Nephron progenitor cell (in vitro differentiated cells): Measurements from ENCODE around the gene CXADR.
"Not testable (repeated sequence)": the region's sequence is repeated elsewhere in the genome, so short reads cannot be mapped to it uniquely, and the experiment has no call there.

Experiments
- DNase-seq: peaks from one replicate; pipeline ENCODE4 v3.0.0; 2021
- H3K27ac Mint-ChIP-seq: 2 replicates; pipeline ENCODE4 v1.8.0; 2021; ENCODE audit warnings: mild to moderate bottlenecking, moderate library complexity, mixed read lengths
- H3K27me3 Mint-ChIP-seq: 2 replicates; pipeline ENCODE4 v1.8.0; 2021; ENCODE audit warnings: mild to moderate bottlenecking, low read depth, mixed read lengths; ENCODE audit not compliant: poor library complexity
- H3K36me3 Mint-ChIP-seq: 2 replicates; pipeline ENCODE4 v1.8.0; 2021; ENCODE audit warnings: low read depth, mixed read lengths
- H3K4me1 Mint-ChIP-seq: 2 replicates; pipeline ENCODE4 v1.8.0; 2021; ENCODE audit warnings: mixed read lengths
- H3K4me3 Mint-ChIP-seq: 2 replicates; pipeline ENCODE4 v1.8.0; 2021; ENCODE audit warnings: mild to moderate bottlenecking, moderate library complexity, mixed read lengths
- H3K9me3 Mint-ChIP-seq: 2 replicates; pipeline ENCODE4 v1.8.0; 2021; ENCODE audit warnings: mild to moderate bottlenecking, moderate library complexity, mixed read lengths
- TF ChIP-seq, protein P1 (sequence below): fragments of 200-600 bp; sonication (generic); IDR thresholded peaks from 2 replicates; pipeline ENCODE4 v1.5.0; 2021; ENCODE audit warnings: antibody characterized with exemption

Gene CXADR

DNA sequence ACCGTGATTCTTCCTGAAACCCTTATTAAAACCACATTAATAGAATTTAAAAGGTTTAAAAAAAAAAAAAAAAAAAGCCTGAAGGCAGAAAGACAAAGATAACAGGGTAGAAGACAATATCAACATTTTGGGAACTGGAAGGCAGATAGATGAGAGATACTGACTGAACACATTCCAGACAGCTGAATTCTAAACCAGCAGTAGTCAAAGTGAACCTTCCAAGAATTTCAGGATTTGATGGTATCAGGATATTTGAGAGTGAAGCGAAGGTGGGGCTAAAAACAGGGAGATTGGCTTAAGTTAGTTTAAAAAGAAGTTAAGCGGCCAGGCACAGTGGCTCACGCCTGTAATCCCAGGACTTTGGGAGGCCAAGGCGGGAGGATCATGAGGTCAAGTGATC is 5.3 kb upstream of the CXADR start:
- no peak overlapping the region for H3K4me3 Mint-ChIP-seq
- TF ChIP-seq, protein P1, sequence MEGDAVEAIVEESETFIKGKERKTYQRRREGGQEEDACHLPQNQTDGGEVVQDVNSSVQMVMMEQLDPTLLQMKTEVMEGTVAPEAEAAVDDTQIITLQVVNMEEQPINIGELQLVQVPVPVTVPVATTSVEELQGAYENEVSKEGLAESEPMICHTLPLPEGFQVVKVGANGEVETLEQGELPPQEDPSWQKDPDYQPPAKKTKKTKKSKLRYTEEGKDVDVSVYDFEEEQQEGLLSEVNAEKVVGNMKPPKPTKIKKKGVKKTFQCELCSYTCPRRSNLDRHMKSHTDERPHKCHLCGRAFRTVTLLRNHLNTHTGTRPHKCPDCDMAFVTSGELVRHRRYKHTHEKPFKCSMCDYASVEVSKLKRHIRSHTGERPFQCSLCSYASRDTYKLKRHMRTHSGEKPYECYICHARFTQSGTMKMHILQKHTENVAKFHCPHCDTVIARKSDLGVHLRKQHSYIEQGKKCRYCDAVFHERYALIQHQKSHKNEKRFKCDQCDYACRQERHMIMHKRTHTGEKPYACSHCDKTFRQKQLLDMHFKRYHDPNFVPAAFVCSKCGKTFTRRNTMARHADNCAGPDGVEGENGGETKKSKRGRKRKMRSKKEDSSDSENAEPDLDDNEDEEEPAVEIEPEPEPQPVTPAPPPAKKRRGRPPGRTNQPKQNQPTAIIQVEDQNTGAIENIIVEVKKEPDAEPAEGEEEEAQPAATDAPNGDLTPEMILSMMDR = no peak
- peaks cover 17% of the 10 kb centered on the region for H3K27me3 Mint-ChIP-seq
- H3K9me3 Mint-ChIP-seq = peaks cover 19% of the 10 kb centered on the region
- no peak overlapping the region for H3K27ac Mint-ChIP-seq
- no peaks in the 10 kb centered on the region for H3K36me3 Mint-ChIP-seq
- no peak for DNase-seq
- H3K4me1 Mint-ChIP-seq = peaks cover 8% of the 10 kb centered on the region

DNA sequence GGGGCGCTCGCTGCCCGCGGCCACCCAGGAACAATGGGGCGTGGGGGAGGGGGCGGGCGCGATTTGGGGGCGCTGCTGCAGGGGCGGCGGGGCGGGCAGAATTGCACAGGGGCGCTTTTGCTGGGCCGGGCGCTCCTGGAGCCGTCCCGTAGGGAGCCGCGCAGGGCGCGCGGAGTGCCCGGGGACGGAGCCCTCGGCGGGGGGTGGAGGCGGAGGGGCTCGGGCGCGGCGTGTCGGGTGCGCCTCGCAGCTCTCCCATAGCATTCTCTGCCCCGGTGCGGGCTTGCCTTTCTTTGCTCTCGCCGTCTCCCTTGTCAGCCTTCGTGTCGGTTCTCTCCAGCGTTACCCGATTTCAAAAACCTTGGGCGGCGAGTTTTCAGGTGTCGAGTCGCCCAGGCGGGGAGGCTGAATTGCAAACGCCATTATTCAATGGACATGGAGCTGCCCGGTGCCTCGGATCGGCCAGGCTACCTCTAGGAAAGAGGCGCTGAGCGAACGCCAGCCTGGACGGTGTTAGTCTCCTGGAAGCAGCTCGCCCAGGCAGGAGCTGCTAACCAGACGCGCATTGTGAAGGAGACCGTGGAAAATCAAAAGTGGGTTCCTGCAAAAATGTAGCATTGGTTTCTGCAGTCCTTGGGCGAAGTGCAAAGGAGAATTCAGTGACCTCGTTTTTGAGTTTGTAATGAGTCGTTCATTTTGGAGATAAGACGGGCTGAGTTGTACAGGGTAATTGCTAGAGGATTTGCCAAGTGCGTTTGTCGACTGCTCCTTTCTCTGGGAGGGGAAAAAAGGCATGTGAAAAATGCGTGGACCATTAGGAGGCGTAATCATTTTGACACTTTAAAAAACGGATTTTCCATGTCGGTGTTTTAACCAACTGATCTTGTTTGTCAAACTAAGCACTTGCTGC is 626 bp downstream of the CXADR start:
- DNase-seq = peak; percentile 62
- Mint-ChIP-seq H3K4me3 (peak overlapping the region; percentile 96), H3K27me3 (peaks cover 26% of the 10 kb centered on the region), H3K27ac (peak overlapping the region; percentile 94), H3K9me3 (no peaks in the 10 kb centered on the region), H3K4me1 (peaks cover 31% of the 10 kb centered on the region), H3K36me3 (peaks cover 4% of the 10 kb centered on the region)
- TF ChIP-seq, protein P1 = no peak

DNA sequence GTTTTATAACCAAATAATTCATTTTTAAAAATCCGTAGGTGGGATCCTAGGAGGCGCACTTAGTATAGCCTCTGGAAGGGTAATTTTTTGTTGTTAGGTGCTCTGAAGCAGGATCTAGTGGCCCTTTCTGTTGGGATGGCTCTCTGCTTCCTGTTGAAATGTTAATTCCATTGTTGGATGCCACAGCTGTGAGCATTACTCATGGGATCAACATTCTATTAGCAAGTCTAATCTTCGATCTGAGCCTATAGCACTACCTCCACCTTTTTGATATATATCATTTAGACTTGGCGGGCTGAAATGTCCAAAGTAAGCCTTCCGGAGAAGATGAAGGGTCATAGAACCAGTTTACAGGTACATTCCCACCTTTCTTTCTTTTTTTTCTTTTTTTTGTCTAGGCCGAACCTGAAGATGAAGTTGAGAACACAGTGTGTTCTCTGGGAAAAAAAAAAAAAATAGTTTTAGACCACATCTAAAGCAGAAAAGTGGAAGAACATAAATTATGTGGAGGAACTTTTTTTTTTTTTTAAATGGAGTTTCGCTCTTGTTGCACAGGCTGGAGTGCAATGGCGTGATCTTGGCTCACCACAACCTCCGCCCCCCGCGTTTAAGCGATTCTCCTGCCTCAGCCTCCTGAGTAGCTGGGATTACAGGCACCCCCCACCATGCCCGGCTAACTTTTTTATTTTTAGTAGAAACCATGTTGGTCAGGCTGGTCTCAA is 1.4 kb downstream of the CXADR start:
- peak overlapping the region; percentile 96 for H3K4me3 Mint-ChIP-seq
- H3K27ac Mint-ChIP-seq = no peak overlapping the region
- no peaks in the 10 kb centered on the region for H3K9me3 Mint-ChIP-seq
- no peak for DNase-seq
- peaks cover 32% of the 10 kb centered on the region for H3K4me1 Mint-ChIP-seq
- peaks cover 9% of the 10 kb centered on the region for H3K36me3 Mint-ChIP-seq
- peaks cover 26% of the 10 kb centered on the region for H3K27me3 Mint-ChIP-seq
- TF ChIP-seq, protein P1 = no peak

DNA sequence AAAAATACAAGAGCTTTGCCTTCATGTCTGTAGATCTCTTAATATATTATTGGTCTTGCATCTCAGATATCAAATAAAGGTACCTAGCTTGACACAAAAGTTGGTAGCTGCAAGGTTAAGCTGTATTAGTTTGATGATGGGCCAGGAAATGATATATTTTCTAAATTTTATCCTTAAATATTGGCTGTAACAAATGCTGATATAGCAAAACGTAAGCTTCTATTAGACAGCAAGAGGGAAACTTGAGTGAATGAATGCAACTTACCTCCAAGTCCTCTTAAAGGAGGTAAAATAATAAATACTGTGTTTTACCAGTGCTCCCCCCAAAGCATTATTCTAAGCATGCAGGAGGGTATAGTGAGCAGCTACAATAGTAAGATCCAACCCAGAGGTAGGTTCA is 4.2 kb downstream of the CXADR start:
- Mint-ChIP-seq H3K36me3 (peaks cover 19% of the 10 kb centered on the region), H3K4me1 (peaks cover 44% of the 10 kb centered on the region), H3K27me3 (peaks cover 14% of the 10 kb centered on the region)
- H3K27ac Mint-ChIP-seq, H3K4me3 Mint-ChIP-seq, DNase-seq, H3K9me3 Mint-ChIP-seq: not testable (repeated sequence)

DNA sequence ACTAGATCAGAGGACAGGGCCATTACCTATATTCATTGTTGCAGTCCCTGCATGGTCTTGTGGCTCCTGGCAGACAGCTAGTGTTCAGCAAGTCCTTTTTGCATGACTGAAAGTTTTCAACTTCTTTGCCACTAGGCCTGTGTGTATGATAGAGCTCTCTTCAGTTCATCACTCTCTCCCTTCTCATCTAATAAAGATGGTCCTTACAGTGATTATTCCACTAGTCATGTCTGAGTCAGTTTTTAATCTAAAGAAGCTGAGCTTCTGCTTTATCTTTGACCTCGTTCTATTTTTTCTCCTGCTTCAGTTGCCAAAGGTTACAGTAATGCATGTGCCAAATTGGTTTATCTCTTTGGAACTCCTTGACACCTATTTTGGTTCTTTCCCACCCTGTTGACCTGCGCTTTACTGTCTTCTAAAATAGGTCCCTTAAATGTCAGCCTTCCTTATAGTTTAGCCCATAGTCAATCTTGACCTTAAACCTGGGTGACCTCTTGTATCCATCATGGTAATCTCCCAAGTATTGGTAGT is 6.4 kb downstream of the CXADR start:
- Mint-ChIP-seq H3K27me3 (peaks cover 3% of the 10 kb centered on the region), H3K36me3 (peaks cover 36% of the 10 kb centered on the region), H3K9me3 (no peaks in the 10 kb centered on the region), H3K4me1 (peaks cover 40% of the 10 kb centered on the region), H3K27ac (no peak overlapping the region), H3K4me3 (no peak overlapping the region)
- DNase-seq = no peak
- TF ChIP-seq, protein P1 = no peak

DNA sequence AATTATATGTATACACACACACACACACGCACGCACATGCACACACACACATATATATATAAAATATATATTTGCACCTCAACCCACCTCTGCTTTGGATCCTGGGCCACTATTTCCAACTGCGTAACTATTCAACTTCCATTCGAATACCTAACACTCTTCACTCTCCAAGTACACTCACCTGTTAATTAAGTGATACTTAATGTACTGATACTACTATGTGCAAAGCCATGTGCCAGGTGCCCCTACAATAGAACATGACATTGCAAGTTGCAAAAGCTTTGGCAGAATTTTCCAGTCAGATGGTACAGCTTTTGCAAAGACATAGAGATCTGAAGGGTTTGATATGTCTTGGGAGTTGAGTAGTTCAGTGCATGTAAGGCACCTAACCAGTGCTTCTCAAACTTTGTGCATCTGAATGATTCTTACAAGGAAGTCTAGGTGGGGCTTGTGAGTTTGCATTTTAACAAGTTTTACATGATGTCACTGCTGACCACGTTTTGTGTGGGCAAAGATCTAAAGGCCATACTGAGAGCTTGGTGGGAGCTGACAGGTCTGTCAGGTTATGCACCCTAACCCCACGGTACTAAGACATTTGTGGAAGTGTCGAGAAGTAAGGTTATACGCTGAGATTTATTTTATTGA is 7.2 kb downstream of the CXADR start:
- H3K36me3 Mint-ChIP-seq = peaks cover 36% of the 10 kb centered on the region
- no peaks in the 10 kb centered on the region for H3K9me3 Mint-ChIP-seq
- H3K27ac Mint-ChIP-seq = no peak overlapping the region
- H3K27me3 Mint-ChIP-seq = peaks cover under 1% of the 10 kb centered on the region
- TF ChIP-seq, protein P1 = no peak
- H3K4me3 Mint-ChIP-seq = no peak overlapping the region
- peaks cover 32% of the 10 kb centered on the region for H3K4me1 Mint-ChIP-seq
- no peak for DNase-seq
